GM15510 (cell line): Measurements from ENCODE around the gene IFI44.

ENCODE experiments used
- POLR2A ChIP-seq: IDR thresholded peaks from 3 replicates; pipeline ENCODE4 v1.6.1; 2011; ENCODE audit warnings: borderline replicate concordance; ENCODE audit not compliant: insufficient read length; ENCODE audit errors: extremely low read depth

The IFI44 gene, protein sequence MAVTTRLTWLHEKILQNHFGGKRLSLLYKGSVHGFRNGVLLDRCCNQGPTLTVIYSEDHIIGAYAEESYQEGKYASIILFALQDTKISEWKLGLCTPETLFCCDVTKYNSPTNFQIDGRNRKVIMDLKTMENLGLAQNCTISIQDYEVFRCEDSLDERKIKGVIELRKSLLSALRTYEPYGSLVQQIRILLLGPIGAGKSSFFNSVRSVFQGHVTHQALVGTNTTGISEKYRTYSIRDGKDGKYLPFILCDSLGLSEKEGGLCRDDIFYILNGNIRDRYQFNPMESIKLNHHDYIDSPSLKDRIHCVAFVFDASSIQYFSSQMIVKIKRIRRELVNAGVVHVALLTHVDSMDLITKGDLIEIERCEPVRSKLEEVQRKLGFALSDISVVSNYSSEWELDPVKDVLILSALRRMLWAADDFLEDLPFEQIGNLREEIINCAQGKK

DNA sequence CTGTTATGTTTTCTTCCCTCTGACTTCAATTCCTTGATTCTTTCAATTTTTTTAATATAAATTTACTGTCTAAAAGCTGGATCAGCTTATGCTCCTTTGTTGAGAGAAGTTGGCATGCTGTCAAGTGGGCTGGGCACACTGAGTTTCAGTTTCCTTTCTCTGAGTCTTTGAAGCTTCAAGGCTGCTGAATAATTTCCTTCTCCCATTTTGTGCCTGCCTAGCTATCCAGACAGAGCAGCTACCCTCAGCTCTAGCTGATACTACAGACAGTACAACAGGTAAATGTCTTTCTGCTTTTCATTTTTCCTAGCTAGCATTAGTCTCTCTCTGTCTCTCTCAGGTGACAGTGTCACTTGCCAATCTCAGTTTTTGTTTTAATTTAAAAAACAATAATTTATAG is at the start of gene IFI44:
IFI44 (plus strand) TSS at position 204 of the 400 bp plus-strand sequence. CDS start 365 bp downstream, outside the sequence.
- peak; percentile 65 for TF ChIP-seq POLR2A

DNA sequence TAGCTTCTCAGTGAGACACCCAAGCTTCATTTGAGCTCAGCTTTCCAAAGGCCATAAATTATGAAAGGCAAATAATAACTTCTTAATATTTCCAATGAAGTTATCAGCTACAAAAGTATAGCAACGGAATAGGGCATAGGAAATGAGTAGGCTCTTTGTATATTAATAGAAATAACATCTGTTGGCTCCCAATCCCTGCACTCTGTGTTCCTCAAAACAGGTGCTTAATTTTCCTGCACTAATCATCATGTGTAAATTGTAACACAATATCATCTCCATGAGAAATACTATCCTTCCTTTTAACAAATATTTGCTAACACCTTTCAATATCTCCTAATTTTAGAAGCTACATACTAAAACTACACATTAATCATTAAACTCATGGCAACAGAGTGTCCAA is 48.6 kb upstream of the IFI44 start:
- no peak for TF ChIP-seq POLR2A

DNA sequence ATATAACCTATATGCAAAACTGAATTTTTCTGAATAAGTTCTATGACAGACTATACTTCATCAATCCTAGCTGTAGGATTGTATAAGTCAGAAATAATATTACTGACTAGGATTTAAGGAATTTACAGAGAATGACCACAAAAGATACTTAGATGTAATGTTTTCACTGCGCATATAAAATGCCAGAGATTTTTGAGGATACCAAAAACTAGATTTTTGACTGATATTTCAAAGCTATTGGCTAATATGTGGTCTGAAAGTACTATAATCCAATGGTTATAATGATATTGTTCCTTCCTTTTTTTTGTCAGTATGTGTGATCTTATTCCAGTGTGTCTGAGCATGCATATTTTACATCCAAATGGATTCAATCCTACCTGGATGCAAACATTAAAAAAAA is 46.4 kb upstream of the IFI44 start:
- no peak for TF ChIP-seq POLR2A

DNA sequence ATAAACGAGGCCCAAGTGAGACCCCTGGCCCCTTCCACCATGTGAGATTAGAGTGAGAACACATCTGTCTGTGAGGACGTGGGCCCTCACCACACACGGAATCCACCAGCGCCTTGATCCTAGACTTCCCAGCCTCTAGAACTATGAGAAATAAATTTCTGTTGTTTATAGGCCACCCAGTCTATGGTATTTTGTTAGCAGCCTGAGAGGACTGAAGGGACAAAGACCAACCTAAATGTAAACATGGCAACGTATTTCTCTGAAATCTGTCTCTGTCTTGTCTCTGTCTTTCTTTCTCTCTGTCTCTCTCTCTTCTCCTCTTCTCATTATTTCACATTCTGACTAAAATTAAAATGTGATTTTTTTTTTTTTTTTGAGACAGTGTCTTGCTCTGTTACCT is 45.0 kb upstream of the IFI44 start:
- TF ChIP-seq POLR2A: no peak

DNA sequence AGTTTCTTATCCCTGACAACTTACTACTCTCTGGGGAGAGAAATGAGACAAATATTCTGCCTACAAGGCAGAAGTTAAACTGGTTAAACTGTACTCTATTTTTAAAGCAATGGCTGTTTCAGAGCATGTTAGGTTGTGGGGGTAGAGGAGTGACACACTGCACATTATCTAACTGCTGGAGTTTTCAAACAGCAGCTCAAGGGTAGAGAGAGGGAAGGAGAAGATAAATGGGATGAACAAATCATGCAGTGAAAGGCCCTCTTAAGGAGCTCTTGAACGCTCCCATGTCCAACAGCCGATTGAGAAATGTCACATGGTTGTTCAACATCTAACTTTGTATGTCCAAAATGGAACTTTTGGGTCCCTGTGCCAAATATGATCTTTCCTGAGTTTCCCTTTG is 43.4 kb upstream of the IFI44 start:
- TF ChIP-seq POLR2A: no peak

DNA sequence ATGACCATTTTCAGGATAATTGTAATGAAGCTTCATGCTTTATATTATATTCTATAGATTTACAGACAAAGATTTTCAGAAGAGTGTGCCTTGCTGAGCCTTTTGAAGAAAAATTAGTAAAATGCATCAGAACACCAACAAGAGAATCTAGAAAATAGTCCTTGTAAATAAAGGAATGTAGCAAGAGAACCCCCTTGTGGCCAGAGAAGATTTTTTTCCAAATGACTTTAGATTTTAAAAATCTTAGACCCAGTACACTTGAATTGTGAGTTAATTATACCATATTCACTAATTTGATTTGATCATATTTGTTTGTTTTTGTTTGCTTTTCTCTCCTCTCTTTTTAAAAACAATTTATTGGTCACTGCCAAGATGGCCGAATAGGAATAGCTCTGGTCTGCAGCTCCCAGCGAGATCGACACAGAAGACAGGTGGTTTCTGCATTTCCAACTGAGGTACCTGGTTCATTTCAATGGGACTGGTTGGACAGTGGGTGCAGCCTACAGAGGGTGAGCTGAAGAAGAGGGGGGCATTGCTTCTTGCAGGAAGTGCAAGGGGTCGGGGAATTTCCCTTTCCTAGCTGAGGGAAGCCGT is 42.2 kb upstream of the IFI44 start:
- no peak for TF ChIP-seq POLR2A

DNA sequence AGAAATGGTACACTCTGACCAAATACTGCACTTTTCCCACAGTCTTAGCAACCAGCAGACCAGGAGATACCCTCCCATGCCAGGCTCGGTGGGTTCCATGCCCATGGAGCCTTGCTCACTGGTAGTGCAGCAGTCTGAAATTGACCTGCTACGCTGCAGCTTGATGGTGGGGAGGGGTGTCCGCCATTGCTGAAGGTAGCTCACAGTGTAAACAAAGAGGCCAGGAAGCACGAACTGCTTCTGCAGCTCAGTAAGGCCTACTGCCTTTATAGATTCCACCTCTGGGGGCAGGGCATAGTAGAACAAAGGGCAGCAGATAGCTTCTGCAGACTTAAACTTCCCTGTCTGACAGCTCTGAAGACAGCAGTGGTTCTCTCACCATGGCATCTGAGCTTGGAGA is 41.7 kb upstream of the IFI44 start:
- no peak for TF ChIP-seq POLR2A

DNA sequence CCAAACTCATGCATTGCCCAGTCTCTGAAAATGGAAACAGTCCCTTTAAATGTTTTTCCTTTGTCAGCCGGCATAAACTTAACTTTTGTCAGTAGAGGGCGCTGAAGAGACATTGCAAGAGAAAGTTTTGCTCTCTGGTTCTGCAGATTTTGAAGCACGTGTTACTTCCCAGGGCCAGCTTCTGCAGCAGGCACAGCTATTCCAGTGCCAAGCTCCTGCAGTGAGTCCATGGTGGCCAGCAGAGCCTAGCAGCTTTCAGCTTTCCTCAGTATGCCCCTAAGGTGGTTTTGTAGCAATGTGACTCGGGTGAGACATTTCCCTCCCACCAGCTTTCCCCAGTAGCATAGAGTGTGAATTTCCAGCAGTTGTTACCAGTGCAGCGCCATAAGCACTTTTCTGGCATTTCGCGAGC is 32.0 kb upstream of the IFI44 start:
- no peak for TF ChIP-seq POLR2A

DNA sequence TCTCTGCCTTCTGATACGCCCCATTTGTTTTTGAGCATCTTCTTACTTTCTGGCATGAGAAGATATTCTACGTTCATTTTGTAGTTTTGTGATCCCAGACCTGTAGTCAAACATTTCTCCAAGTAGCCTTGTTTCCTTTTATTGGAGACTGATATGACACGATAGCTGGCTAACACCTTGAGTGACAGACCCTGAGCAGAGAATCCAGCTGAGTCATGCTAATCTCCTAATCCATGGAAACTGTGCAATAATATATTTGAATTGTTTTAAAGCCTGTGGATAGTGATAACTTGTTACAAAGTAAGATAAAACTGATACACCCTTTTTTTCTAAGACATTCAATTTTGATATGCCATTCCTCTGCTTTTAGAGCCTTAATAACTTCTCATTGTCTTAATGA is 30.6 kb upstream of the IFI44 start:
- TF ChIP-seq POLR2A: no peak

DNA sequence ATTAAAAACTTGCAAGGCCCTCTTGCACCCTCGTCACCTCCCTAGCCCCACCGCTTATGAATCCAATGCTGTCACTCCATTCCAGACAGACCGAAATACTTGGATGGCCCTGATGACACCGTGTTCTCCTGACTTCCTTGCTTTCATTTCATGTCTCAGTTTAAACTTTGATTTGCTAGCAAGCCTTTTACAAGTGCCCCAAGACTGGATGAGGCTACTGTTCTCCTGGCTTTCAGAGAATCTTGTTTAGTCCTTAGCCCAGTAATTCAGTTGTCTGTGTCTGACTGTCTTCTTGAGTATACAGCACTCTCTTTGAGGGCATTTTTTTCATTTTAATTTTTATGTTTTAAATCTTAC is 30.2 kb upstream of the IFI44 start:
- TF ChIP-seq POLR2A: no peak

DNA sequence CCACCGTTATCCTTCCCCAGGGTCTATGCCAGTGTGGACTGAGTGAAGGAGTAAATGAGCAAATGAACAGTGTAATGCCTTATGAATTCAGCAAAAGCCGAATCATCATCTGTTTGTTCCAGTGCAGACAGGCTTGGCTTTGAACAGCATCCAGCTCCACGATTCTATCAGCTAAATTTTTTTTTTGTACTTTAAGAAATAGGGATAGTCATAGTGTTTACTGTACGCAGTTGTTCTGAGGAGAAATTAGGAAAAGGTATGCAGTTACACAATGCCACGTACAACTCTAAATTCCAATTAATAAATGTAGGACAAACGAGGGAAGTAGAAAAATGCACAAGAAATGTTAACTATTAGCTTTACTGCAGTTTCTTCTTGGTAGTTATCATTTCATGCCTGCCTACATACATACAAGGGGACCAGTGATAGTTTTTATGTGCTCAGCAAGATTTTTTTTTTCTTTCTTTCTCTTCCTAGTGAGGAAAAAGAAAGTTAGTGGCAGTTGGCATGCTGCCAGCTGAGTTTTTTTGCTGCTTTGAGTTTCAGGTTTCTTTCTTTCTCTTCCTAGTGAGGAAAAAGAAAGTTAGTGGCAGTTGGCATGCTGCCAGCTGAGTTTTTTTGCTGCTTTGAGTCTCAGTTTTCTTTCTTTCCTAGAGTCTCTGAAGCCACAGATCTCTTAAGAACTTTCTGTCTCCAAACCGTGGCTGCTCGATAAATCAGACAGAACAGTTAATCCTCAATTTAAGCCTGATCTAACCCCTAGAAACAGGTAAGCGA is 29.6 kb upstream of the IFI44 start, which contains the start of gene IFI44L:
IFI44L (plus strand) TSS at position 646 of the 777 bp plus-strand sequence. CDS start 7,468 bp downstream, outside the sequence.
- TF ChIP-seq POLR2A: no peak

DNA sequence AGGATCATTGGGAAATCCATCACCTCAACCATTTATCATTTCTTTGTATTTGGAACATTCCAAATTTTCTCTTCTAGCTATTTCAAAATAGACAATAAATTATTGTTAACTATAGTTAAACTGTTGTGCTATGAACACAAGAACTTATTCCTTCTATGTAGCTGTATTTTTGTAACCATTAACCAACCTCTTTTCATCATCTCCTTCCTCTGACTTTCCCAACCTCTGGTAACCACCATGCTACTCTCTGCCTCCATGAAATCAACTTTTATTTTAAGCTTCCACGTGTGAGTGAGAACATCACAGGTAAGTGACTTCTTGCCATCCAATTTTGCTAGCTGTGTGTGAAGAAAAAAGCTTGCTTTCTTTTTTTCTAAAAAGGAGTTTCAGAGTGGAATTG is 29.0 kb upstream of the IFI44 start:
- TF ChIP-seq POLR2A: no peak

DNA sequence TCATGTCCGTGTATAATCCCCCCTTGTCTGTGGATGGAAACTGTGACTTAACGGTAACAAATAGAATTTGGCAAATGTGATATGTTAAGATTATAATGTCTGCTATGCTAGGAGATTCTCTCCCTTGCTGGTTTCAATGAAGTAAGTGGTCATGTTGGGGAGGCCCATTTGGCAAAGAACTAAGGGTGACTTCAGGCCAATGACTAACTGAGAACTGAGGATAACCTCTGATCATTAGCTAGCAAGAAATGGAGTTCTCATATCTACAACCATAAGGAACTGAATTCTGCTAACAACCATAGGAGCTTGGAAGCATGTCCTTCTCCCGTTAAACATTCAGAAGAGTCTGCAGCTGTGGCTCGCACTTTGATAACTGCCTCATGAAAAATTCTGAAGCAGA is 27.1 kb upstream of the IFI44 start:
- TF ChIP-seq POLR2A: no peak

DNA sequence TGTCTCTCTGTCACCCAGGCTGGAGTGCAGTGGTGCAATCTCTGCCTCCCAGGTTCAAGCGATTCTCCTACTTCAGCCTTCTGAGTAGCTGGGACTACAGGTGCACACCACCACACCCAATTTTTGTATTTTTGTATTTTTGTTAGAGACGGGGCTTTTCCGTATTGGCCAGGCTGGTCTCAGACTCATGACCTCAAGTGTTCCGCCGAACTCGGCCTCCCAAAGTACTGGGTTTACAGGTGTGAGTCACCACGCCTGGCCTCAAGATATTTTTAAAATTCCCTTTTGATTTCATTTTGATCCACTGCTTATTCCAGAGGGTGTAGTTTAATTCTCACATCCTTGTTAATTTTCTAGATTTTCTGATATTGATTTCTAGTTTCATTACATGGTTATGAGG is 25.6 kb upstream of the IFI44 start:
- TF ChIP-seq POLR2A: no peak

DNA sequence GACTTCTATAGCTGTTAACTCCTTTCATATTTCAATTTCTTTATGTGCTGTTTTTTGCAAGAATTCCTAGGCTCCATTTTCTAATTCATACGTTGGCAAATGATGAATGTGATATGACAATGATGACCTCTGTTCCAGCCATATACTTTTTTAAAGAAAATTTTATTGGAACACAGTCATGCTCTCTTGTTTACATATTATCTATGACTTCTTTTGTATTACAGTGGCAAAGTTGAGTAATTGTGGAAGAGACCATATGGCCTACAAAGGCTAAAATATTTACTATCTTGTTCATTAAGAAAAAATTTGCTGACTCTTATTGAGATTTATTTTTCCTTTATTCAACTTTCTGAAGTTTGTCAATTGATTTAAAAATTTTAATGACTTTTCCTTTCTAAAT is 22.3 kb upstream of the IFI44 start:
- TF ChIP-seq POLR2A: no peak
